ENCODE measurements around the gene RASL12.

- no peak for TF ChIP-seq CTCF (IDR thresholded peaks at IDR 0.05)
- no peak for TF ChIP-seq EZH2 (IDR thresholded peaks at IDR 0.05; ENCODE audit: borderline replicate concordance, insufficient read depth, low read depth, low read length, poor library complexity, severe bottlenecking)
Observed at GRCh38 chr15:65102912-65103311, 35.1 kb upstream of the RASL12 start.

Data from B cell (primary cell).